Activated naive CD4-positive, alpha-beta T cell treated with anti-CD3 and anti-CD28 coated beads, Interleukin-2, amount 50 U/mL, for 24 hours (primary cell): ENCODE results near the gene TNFRSF25.
A peak's percentile ranks its signal among the peaks of the same experiment; 100 is the strongest.

Experiments
- H3K27ac Mint-ChIP-seq: one replicate; pipeline ENCODE4 v1.8.0; 2021; ENCODE audit warnings: mild to moderate bottlenecking, mixed read lengths
- H3K27me3 Mint-ChIP-seq: one replicate; pipeline ENCODE4 v1.8.0; 2021; ENCODE audit warnings: mixed read lengths
- H3K36me3 Mint-ChIP-seq: one replicate; pipeline ENCODE4 v1.8.0; 2021; ENCODE audit warnings: mixed read lengths
- H3K4me1 Mint-ChIP-seq: one replicate; pipeline ENCODE4 v1.8.0; 2021; ENCODE audit warnings: mixed read lengths
- H3K4me3 Mint-ChIP-seq: one replicate; pipeline ENCODE4 v1.8.0; 2021; ENCODE audit warnings: mild to moderate bottlenecking, mixed read lengths
- H3K9me3 Mint-ChIP-seq: one replicate; pipeline ENCODE4 v1.8.0; 2021; ENCODE audit warnings: mixed read lengths

TNFRSF25 gene

GRCh38 chr1:6466023-6466422 is at the start of gene TNFRSF25:
Gene TNFRSF25, minus strand, starts transcription at chr1:6466173. Its CDS starts 66 bp downstream, at chr1:6466107.
- Mint-ChIP-seq H3K27ac (peak within 1 kb of the TSS; percentile 72), H3K4me3 (peak within 1 kb of the TSS; percentile 97), H3K9me3 (no peaks in the 10 kb centered on the region), H3K4me1 (peaks cover 36% of the 10 kb centered on the region), H3K27me3 (no peaks in the 10 kb centered on the region), H3K36me3 (peaks cover 10% of the 10 kb centered on the region)

GRCh38 chr1:6515771-6516170 is 49.8 kb upstream of the TNFRSF25 start:
- no peaks in the 10 kb centered on the region for H3K9me3 Mint-ChIP-seq
- no peaks in the 10 kb centered on the region for H3K4me1 Mint-ChIP-seq
- no peaks in the 10 kb centered on the region for H3K36me3 Mint-ChIP-seq
- no peak overlapping the region for H3K27ac Mint-ChIP-seq
- no peak overlapping the region for H3K4me3 Mint-ChIP-seq
- H3K27me3 Mint-ChIP-seq = no peaks in the 10 kb centered on the region

GRCh38 chr1:6513320-6513801 is 47.4 kb upstream of the TNFRSF25 start:
- Mint-ChIP-seq H3K9me3 (no peaks in the 10 kb centered on the region), H3K27me3 (no peaks in the 10 kb centered on the region), H3K4me1 (no peaks in the 10 kb centered on the region), H3K4me3 (no peak overlapping the region), H3K36me3 (no peaks in the 10 kb centered on the region), H3K27ac (no peak overlapping the region)

- H3K4me1 Mint-ChIP-seq = no peaks in the 10 kb centered on the region
These were observed 46.9 kb upstream of the TNFRSF25 start for GRCh38 chr1:6512908-6513280.

GRCh38 chr1:6512245-6512907 is 46.4 kb upstream of the TNFRSF25 start:
- Mint-ChIP-seq H3K36me3 (no peaks in the 10 kb centered on the region), H3K4me3 (no peak overlapping the region), H3K27me3 (no peaks in the 10 kb centered on the region), H3K9me3 (no peaks in the 10 kb centered on the region), H3K27ac (peak overlapping the region; percentile 35), H3K4me1 (no peaks in the 10 kb centered on the region)

More at GRCh38 chr1:6512908-6513280, 46.9 kb upstream of the TNFRSF25 start:
- H3K27me3 Mint-ChIP-seq = no peaks in the 10 kb centered on the region
- H3K9me3 Mint-ChIP-seq = no peaks in the 10 kb centered on the region
- no peak overlapping the region for H3K27ac Mint-ChIP-seq
- no peaks in the 10 kb centered on the region for H3K36me3 Mint-ChIP-seq
- H3K4me3 Mint-ChIP-seq = no peak overlapping the region

- H3K9me3 Mint-ChIP-seq = no peaks in the 10 kb centered on the region
- no peak overlapping the region for H3K4me3 Mint-ChIP-seq
- no peak overlapping the region for H3K27ac Mint-ChIP-seq
- H3K27me3 Mint-ChIP-seq = no peaks in the 10 kb centered on the region
- H3K36me3 Mint-ChIP-seq = no peaks in the 10 kb centered on the region
- no peaks in the 10 kb centered on the region for H3K4me1 Mint-ChIP-seq
These were observed 45.7 kb upstream of the TNFRSF25 start for GRCh38 chr1:6511561-6512244.

GRCh38 chr1:6511056-6511455 is 45.1 kb upstream of the TNFRSF25 start:
- Mint-ChIP-seq H3K27ac (no peak overlapping the region), H3K27me3 (no peaks in the 10 kb centered on the region), H3K36me3 (no peaks in the 10 kb centered on the region), H3K9me3 (no peaks in the 10 kb centered on the region), H3K4me1 (no peaks in the 10 kb centered on the region), H3K4me3 (no peak overlapping the region)

GRCh38 chr1:6510493-6510892 is 44.5 kb upstream of the TNFRSF25 start:
- H3K36me3 Mint-ChIP-seq = no peaks in the 10 kb centered on the region
- no peaks in the 10 kb centered on the region for H3K4me1 Mint-ChIP-seq
- no peak overlapping the region for H3K4me3 Mint-ChIP-seq
- H3K27me3 Mint-ChIP-seq = no peaks in the 10 kb centered on the region
- H3K27ac Mint-ChIP-seq = no peak overlapping the region
- H3K9me3 Mint-ChIP-seq = no peaks in the 10 kb centered on the region

- H3K27me3 Mint-ChIP-seq = no peaks in the 10 kb centered on the region
- no peaks in the 10 kb centered on the region for H3K9me3 Mint-ChIP-seq
- H3K4me3 Mint-ChIP-seq = no peak overlapping the region
- no peaks in the 10 kb centered on the region for H3K4me1 Mint-ChIP-seq
- H3K27ac Mint-ChIP-seq = no peak overlapping the region
- H3K36me3 Mint-ChIP-seq = no peaks in the 10 kb centered on the region
These were observed 43.9 kb upstream of the TNFRSF25 start for GRCh38 chr1:6509919-6510291.

GRCh38 chr1:6509220-6509918 is 43.4 kb upstream of the TNFRSF25 start:
- Mint-ChIP-seq H3K4me1 (no peaks in the 10 kb centered on the region), H3K9me3 (no peaks in the 10 kb centered on the region), H3K27ac (no peak overlapping the region), H3K36me3 (no peaks in the 10 kb centered on the region), H3K27me3 (no peaks in the 10 kb centered on the region), H3K4me3 (no peak overlapping the region)

GRCh38 chr1:6508816-6509189 is 42.8 kb upstream of the TNFRSF25 start:
- H3K36me3 Mint-ChIP-seq = no peaks in the 10 kb centered on the region
- H3K27ac Mint-ChIP-seq = no peak overlapping the region
- H3K4me1 Mint-ChIP-seq = no peaks in the 10 kb centered on the region
- H3K27me3 Mint-ChIP-seq = no peaks in the 10 kb centered on the region
- no peaks in the 10 kb centered on the region for H3K9me3 Mint-ChIP-seq
- no peak overlapping the region for H3K4me3 Mint-ChIP-seq

- Mint-ChIP-seq H3K36me3 (no peaks in the 10 kb centered on the region), H3K4me1 (no peaks in the 10 kb centered on the region), H3K9me3 (no peaks in the 10 kb centered on the region), H3K27me3 (no peaks in the 10 kb centered on the region), H3K27ac (no peak overlapping the region), H3K4me3 (no peak overlapping the region)
These were observed 42.3 kb upstream of the TNFRSF25 start for GRCh38 chr1:6508154-6508815.

- no peaks in the 10 kb centered on the region for H3K4me1 Mint-ChIP-seq
- H3K4me3 Mint-ChIP-seq = no peak overlapping the region
- no peak overlapping the region for H3K27ac Mint-ChIP-seq
- H3K36me3 Mint-ChIP-seq = no peaks in the 10 kb centered on the region
- H3K9me3 Mint-ChIP-seq = no peaks in the 10 kb centered on the region
- H3K27me3 Mint-ChIP-seq = no peaks in the 10 kb centered on the region
These were observed 41.5 kb upstream of the TNFRSF25 start for GRCh38 chr1:6507461-6507911.

GRCh38 chr1:6507037-6507428 is 41.1 kb upstream of the TNFRSF25 start:
- H3K4me1 Mint-ChIP-seq = no peaks in the 10 kb centered on the region
- H3K36me3 Mint-ChIP-seq = no peaks in the 10 kb centered on the region
- H3K4me3 Mint-ChIP-seq = no peak overlapping the region
- H3K27ac Mint-ChIP-seq = no peak overlapping the region
- no peaks in the 10 kb centered on the region for H3K9me3 Mint-ChIP-seq
- H3K27me3 Mint-ChIP-seq = no peaks in the 10 kb centered on the region

GRCh38 chr1:6506210-6507036 is 40.5 kb upstream of the TNFRSF25 start:
- H3K4me3 Mint-ChIP-seq = no peak overlapping the region
- H3K27ac Mint-ChIP-seq = no peak overlapping the region
- no peaks in the 10 kb centered on the region for H3K9me3 Mint-ChIP-seq
- H3K36me3 Mint-ChIP-seq = no peaks in the 10 kb centered on the region
- no peaks in the 10 kb centered on the region for H3K27me3 Mint-ChIP-seq
- H3K4me1 Mint-ChIP-seq = no peaks in the 10 kb centered on the region
